Measurements from ENCODE around the gene VRK2. TPM values are rescaled to one million over a fixed set of nuclear protein-coding genes. Genes with fewer than 3 reads are reported as not detected.

VRK2 gene
- polyA plus RNA-seq, 12 donors, result 12.3 to 22.0 (median 15.4) TPM; not detected in 1

Other genes with a start within 250 kb of the VRK2 start
- gene FANCL, start 194.5 kb downstream of the VRK2 start, polyA plus RNA-seq (ENCODE audit: insufficient read length in 12 of 12), result 10 to 100 TPM in 11 of 12 donors, not detected in 1; 16.1 to 38.8 (median 27.8) TPM

All from muscle of arm (tissue), 12 donors.